CD4-positive, CD25-positive, alpha-beta regulatory T cell (primary cell): ENCODE measurements around the gene WDR91. TPM values are rescaled to one million over a fixed set of nuclear protein-coding genes. Genes with fewer than 3 reads are reported as not detected.
A peak's percentile ranks its signal among the peaks of the same experiment; 100 is the strongest.

ENCODE experiments used
- ATAC-seq, 2 donors: fragments of 150-1000 bp; cut with Tn5 transposase; one replicate each; pipeline ENCODE4 v1.10.0; 2021; ENCODE audit warnings: low read depth in 2 of 2, moderate number of reproducible peaks in 2 of 2, moderate library complexity in 1 of 2
- DNase-seq, 3 donors: peaks; one replicate each; pipeline versions ENCODE4 v3.0.0 to v3.0.0-alpha.2; 2012 to 2022; ENCODE audit warnings: mixed read lengths in 1 of 3
- H3K27ac ChIP-seq: one replicate; pipeline ENCODE4 v1.7.0; 2013; ENCODE audit warnings: mild to moderate bottlenecking, low read length; ENCODE audit not compliant: insufficient read depth, poor library complexity, severe bottlenecking
- H3K27me3 ChIP-seq: one replicate; pipeline ENCODE4 v1.7.0; 2013; ENCODE audit warnings: low read length; ENCODE audit not compliant: control insufficient read depth, insufficient read depth
- H3K36me3 ChIP-seq: one replicate; pipeline ENCODE4 v1.7.0; 2013; ENCODE audit warnings: mild to moderate bottlenecking, low read length, moderate library complexity; ENCODE audit not compliant: control insufficient read depth, insufficient read depth
- H3K4me1 ChIP-seq: 2 replicates; pipeline ENCODE4 v1.7.0; 2013; ENCODE audit warnings: mild to moderate bottlenecking, low read length; ENCODE audit not compliant: insufficient read depth, control insufficient read depth, poor library complexity, severe bottlenecking
- H3K4me3 ChIP-seq: one replicate; pipeline ENCODE4 v1.7.0; 2013; ENCODE audit warnings: low read depth, mild to moderate bottlenecking, low read length, moderate library complexity
- H3K9me3 ChIP-seq, 2 experiments: 1 replicate in 1 of 2; 2 replicates in 1 of 2; pipeline ENCODE4 v1.7.0; 2013; ENCODE audit warnings: low read length in 2 of 2, mild to moderate bottlenecking in 1 of 2, moderate library complexity in 1 of 2; ENCODE audit not compliant: control insufficient read depth in 2 of 2
- H3K27ac Mint-ChIP-seq, 3 donors: one replicate each; pipeline ENCODE4 v1.8.0; 2020 to 2022; ENCODE audit warnings: mild to moderate bottlenecking in 3 of 3, mixed read lengths in 3 of 3, moderate library complexity in 2 of 3
- H3K27me3 Mint-ChIP-seq: one replicate; pipeline ENCODE4 v1.8.0; 2022; ENCODE audit warnings: mild to moderate bottlenecking, mixed read lengths
- H3K36me3 Mint-ChIP-seq: one replicate; pipeline ENCODE4 v1.8.0; 2020; ENCODE audit warnings: mixed read lengths
- H3K4me1 Mint-ChIP-seq, 4 donors: one replicate each; pipeline ENCODE4 v1.8.0; 2020 to 2022; ENCODE audit warnings: mixed read lengths in 4 of 4, mild to moderate bottlenecking in 1 of 4
- H3K4me3 Mint-ChIP-seq, 4 donors: one replicate each; pipeline ENCODE4 v1.8.0; 2020 to 2022; ENCODE audit warnings: mild to moderate bottlenecking in 4 of 4, mixed read lengths in 4 of 4, moderate library complexity in 3 of 4
- H3K9me3 Mint-ChIP-seq, 7 donors: one replicate each; pipeline ENCODE4 v1.8.0; 2020 to 2022; ENCODE audit warnings: mixed read lengths in 7 of 7, mild to moderate bottlenecking in 3 of 7, moderate library complexity in 2 of 7
- polyA plus RNA-seq, 4 donors: library from polyadenylated mRNA; unstranded; fragments of 300-500 nt; fragmentation: Illumina TruSeq; gene quantifications; one replicate each; pipeline ENCODE4 v1.2.3, GENCODE V29; 2021
- total RNA-seq: library from RNA; stranded (reverse); gene quantifications from one replicate; pipeline ENCODE4 v1.2.3, GENCODE V29; 2022

The WDR91 gene
- total and polyA plus RNA-seq, 5 donors from 2014 or later: 3.4 to 34.9 (median 4.6) TPM

GRCh38 chr7:135181261-135181928 is 29.9 kb downstream of the WDR91 start:
- DNase-seq (no peak), ATAC-seq (no peak)
- Mint-ChIP-seq H3K36me3 (peaks cover 47% of the 10 kb centered on the region), H3K4me1 (no peaks in the 10 kb centered on the region), H3K4me3 (no peak overlapping the region), H3K27ac (peak overlapping the region in 1 of 3 donors; percentile 66), H3K27me3 (no peaks in the 10 kb centered on the region), H3K9me3 (peaks cover 4 to 37% (median 9%) of the 10 kb centered on the region in 7 donors)
- no peak overlapping the region for H3K27ac ChIP-seq
- no peak overlapping the region for H3K4me3 ChIP-seq
- H3K27me3 ChIP-seq: no peaks in the 10 kb centered on the region
- peaks cover 24 to 44% of the 10 kb centered on the region in 2 experiments for H3K9me3 ChIP-seq
- no peaks in the 10 kb centered on the region for H3K4me1 ChIP-seq
- peaks cover 26% of the 10 kb centered on the region for H3K36me3 ChIP-seq

DNA sequence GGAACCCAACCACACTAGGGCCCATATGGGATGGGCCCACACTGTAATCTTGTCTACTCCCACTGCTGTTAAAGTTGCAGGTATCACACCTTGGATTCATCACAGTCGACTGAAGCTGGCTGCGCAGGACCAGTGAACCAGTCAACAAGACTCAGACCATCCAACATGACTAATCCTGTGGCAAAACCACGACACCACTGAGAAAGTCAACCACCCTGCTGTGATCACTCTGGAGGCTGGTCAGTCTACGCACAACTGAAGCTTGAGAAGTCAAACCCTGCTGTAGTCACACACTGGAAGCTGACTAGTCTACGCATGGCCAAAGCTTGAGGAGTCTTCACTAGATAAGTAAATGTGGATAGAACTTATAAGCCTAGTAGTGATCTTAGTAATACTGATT is 31.2 kb downstream of the WDR91 start:
- Histone ChIP-seq H3K4me3 (no peak overlapping the region), H3K9me3 (peaks cover 24 to 44% of the 10 kb centered on the region in 2 experiments), H3K4me1 (no peaks in the 10 kb centered on the region), H3K27ac (no peak overlapping the region), H3K27me3 (no peaks in the 10 kb centered on the region), H3K36me3 (peaks cover 15% of the 10 kb centered on the region)
- Mint-ChIP-seq H3K27ac (no peak overlapping the region), H3K9me3 (peaks cover 4 to 37% (median 9%) of the 10 kb centered on the region in 7 donors), H3K36me3 (peaks cover 35% of the 10 kb centered on the region), H3K4me1 (no peaks in the 10 kb centered on the region), H3K27me3 (no peaks in the 10 kb centered on the region), H3K4me3 (no peak overlapping the region)
- DNase-seq (no peak), ATAC-seq (no peak)

DNA sequence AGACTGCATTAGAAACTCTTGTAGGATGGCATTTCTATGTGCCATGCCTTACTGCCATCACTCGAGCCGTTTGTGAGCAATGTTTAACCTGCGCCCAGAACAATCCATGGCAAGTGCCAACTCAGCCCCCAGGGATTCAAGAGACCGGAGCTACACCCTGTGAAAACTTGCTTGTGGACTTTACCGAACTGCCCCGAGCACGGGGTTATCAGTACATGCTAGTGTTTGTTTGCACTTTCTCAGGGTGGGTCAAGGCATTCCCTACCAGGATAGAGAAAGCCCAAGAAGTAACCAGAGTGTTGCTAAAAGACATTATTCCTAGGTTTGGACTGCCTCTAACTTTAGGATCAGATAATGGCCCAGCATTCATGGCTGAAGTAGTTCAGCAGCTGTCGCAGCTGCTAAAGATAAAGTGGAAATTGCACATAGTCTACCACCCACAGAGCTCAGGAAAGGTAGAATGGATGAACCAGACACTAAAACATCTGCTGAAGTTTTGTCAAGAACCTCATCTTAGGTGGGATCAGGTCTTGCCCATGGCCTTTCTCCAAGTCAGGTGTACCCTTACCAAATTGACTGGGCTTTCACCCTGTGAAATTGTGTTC is 31.9 kb downstream of the WDR91 start:
- no peak overlapping the region for H3K27ac Mint-ChIP-seq
- no peak for ATAC-seq

DNA sequence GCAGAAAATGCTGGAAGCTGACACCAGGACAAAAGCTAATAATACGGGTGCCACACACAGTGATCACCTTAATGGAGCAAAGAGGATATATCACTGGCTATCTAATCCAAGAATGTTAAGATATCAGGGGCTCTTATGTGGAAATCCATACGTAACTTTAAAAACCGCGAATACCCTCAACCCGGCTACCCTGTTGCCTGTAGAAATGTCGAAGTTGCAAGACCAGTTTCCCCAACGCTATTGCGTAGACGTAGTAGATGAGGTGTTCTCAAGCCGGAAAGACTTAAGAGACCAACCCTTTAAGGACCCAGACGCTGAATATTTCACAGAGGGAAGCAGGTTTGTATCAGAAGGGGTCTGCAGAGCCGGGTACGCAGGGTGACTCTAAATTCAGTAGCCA is 33.0 kb downstream of the WDR91 start:
- Histone ChIP-seq H3K4me3 (no peak overlapping the region), H3K27ac (no peak overlapping the region), H3K36me3 (peaks cover 6% of the 10 kb centered on the region), H3K27me3 (no peaks in the 10 kb centered on the region), H3K4me1 (no peaks in the 10 kb centered on the region), H3K9me3 (peaks cover 24 to 41% of the 10 kb centered on the region in 2 experiments)
- Mint-ChIP-seq H3K27ac (no peak overlapping the region), H3K36me3 (peaks cover 19% of the 10 kb centered on the region), H3K4me3 (peak overlapping the region in 1 of 4 donors; percentile 87), H3K9me3 (peaks cover 4 to 37% (median 6%) of the 10 kb centered on the region in 7 donors), H3K27me3 (no peaks in the 10 kb centered on the region), H3K4me1 (no peaks in the 10 kb centered on the region)
- no peak for ATAC-seq
- no peak for DNase-seq

More for the DNA sequence above, 31.9 kb downstream of the WDR91 start:
- peaks cover 30% of the 10 kb centered on the region for H3K36me3 Mint-ChIP-seq
- H3K36me3 ChIP-seq: peaks cover 15% of the 10 kb centered on the region
- no peaks in the 10 kb centered on the region for H3K27me3 Mint-ChIP-seq
- no peaks in the 10 kb centered on the region for H3K4me1 Mint-ChIP-seq
- H3K27me3 ChIP-seq: no peaks in the 10 kb centered on the region
- no peaks in the 10 kb centered on the region for H3K4me1 ChIP-seq
- no peak overlapping the region for H3K27ac ChIP-seq
- H3K4me3 Mint-ChIP-seq: no peak overlapping the region
- peaks cover 4 to 37% (median 9%) of the 10 kb centered on the region in 7 donors for H3K9me3 Mint-ChIP-seq
- peaks cover 24 to 44% of the 10 kb centered on the region in 2 experiments for H3K9me3 ChIP-seq
- H3K4me3 ChIP-seq: no peak overlapping the region
- no peak for DNase-seq

GRCh38 chr7:135177028-135177696 is 34.2 kb downstream of the WDR91 start:
- DNase-seq (no peak), ATAC-seq (no peak)
- H3K36me3 Mint-ChIP-seq: peaks cover 11% of the 10 kb centered on the region
- Histone ChIP-seq H3K9me3 (peaks cover 21 to 33% of the 10 kb centered on the region in 2 experiments), H3K36me3 (no peaks in the 10 kb centered on the region), H3K27me3 (no peaks in the 10 kb centered on the region), H3K27ac (no peak overlapping the region), H3K4me1 (no peaks in the 10 kb centered on the region), H3K4me3 (no peak overlapping the region)
- H3K27me3 Mint-ChIP-seq: no peaks in the 10 kb centered on the region
- peak overlapping the region in 1 of 3 donors; percentile 60 for H3K27ac Mint-ChIP-seq
- H3K4me1 Mint-ChIP-seq: no peaks in the 10 kb centered on the region
- no peak overlapping the region for H3K4me3 Mint-ChIP-seq
- H3K9me3 Mint-ChIP-seq: peaks cover 3 to 28% (median 5%) of the 10 kb centered on the region in 7 donors

DNA sequence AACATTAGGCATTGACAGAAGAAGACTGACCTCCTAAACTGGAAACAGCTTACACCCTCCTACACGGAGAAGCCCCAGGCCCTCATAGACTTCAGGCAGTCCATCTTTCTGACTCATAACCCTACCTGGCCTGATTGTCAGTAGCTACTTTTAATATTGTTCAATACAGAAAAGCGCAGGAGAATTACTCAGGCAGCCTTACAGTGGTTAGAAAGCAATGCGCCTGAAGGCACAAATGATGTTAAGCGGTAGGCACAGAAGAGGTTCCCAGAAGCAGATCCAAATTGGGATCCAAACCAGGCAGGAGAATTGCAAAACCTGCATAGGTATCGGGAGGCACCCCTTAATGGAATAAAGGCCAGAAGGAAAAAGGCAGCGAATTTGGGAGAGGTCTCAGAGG is 35.4 kb downstream of the WDR91 start:
- H3K4me3 ChIP-seq: no peak overlapping the region
- Mint-ChIP-seq H3K4me1 (peaks cover 0 to 5% (median 2%) of the 10 kb centered on the region in 4 donors), H3K9me3 (peaks cover 3 to 18% (median 5%) of the 10 kb centered on the region in 7 donors), H3K27me3 (no peaks in the 10 kb centered on the region), H3K4me3 (peak overlapping the region in 1 of 4 donors; percentile 78), H3K27ac (no peak overlapping the region), H3K36me3 (peaks cover 3% of the 10 kb centered on the region)
- peaks cover 3% of the 10 kb centered on the region for H3K4me1 ChIP-seq
- no peaks in the 10 kb centered on the region for H3K36me3 ChIP-seq
- no peaks in the 10 kb centered on the region for H3K27me3 ChIP-seq
- H3K27ac ChIP-seq: no peak overlapping the region
- ATAC-seq (no peak), DNase-seq (no peak)
- H3K9me3 ChIP-seq: peaks cover 12 to 21% of the 10 kb centered on the region in 2 experiments

DNA sequence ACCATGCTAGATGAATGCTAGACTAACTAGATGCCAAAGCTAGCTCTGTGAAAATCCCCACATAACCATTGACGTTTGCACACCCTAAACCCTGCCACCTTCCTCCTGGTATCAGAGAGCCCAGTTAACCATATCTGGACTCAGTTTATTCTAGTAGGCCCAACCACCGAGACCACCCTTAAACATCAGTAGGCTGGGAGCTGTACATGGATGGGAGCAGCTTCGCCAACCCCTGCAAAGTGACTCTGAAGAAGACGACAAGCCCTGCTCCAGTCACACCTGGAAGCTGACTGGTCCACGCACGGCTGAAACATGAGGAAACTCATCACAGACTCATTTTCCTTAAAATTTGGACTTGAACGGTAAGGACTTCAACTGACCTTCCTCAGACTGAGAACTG is 36.4 kb downstream of the WDR91 start:
- DNase-seq (no peak), ATAC-seq (no peak)
- Histone ChIP-seq H3K4me1 (peaks cover 7% of the 10 kb centered on the region), H3K27me3 (no peaks in the 10 kb centered on the region), H3K27ac (no peak overlapping the region), H3K9me3 (peaks cover 2 to 11% of the 10 kb centered on the region in 2 experiments), H3K36me3 (no peaks in the 10 kb centered on the region), H3K4me3 (no peak overlapping the region)
- Mint-ChIP-seq H3K27ac (no peak overlapping the region), H3K9me3 (peaks cover 0 to 8% (median 3%) of the 10 kb centered on the region in 7 donors), H3K36me3 (peaks cover under 1% of the 10 kb centered on the region), H3K27me3 (no peaks in the 10 kb centered on the region), H3K4me3 (no peak overlapping the region), H3K4me1 (peaks cover 0 to 7% (median 4%) of the 10 kb centered on the region in 4 donors)
